Measurements from ENCODE around the gene GALNT10. TPM values are rescaled to one million over a fixed set of nuclear protein-coding genes. Genes with fewer than 3 reads are reported as not detected.

GALNT10 gene
- total and polyA plus RNA-seq, 2 donors (not counting 1 experiment from before 2014, with no cell fraction given) = 18.3 to 35.8 TPM

GRCh38 chr5:154445422-154446194, 255.1 kb downstream of the GALNT10 start, which contains the start of gene SAP30L:
SAP30L (plus strand) TSS chr5:154445997; CDS start chr5:154446605, 608 bp downstream.
- H3K27me3 ChIP-seq (ENCODE audit: control insufficient read depth, insufficient read depth, low read length) = no peaks in the 10 kb centered on the region
- H3K4me1 ChIP-seq (ENCODE audit: control insufficient read depth, extremely low read depth, insufficient read depth, low read length) = peaks cover 2% of the 10 kb centered on the region
- H3K79me2 ChIP-seq (ENCODE audit: control insufficient read depth, insufficient read depth, low read length) = peaks cover 26% of the 10 kb centered on the region
- peak within 1 kb of the TSS; percentile 98 for H2AFZ ChIP-seq (ENCODE audit: low read length)
- peak within 1 kb of the TSS; percentile 68 for H3K9ac ChIP-seq (ENCODE audit: insufficient read depth, low read length)
- no peak for TF ChIP-seq EZH2 (IDR thresholded peaks at IDR 0.05; ENCODE audit: low read length, missing control alignments)
- no peak for TF ChIP-seq CTCF (conservative IDR thresholded peaks at IDR 0.05 in 1 of 2, IDR thresholded peaks at IDR 0.05 in 1 of 2; ENCODE audit: low read depth in 1 of 2, low read length in 2 of 2)
- no peaks in the 10 kb centered on the region for H3K9me3 ChIP-seq (ENCODE audit: control insufficient read depth, insufficient read depth, low read depth, low read length)
- H3K4me2 ChIP-seq (ENCODE audit: extremely low read depth, insufficient read depth, low read length) = peak within 1 kb of the TSS; percentile 88
- peak; percentile 89 to 91 for DNase-seq (ENCODE audit: low read depth in 2 of 2)
- peak within 1 kb of the TSS; percentile 62 for H3K27ac ChIP-seq (ENCODE audit: insufficient read depth, low read length)
- no peaks in the 10 kb centered on the region for H4K20me1 ChIP-seq (ENCODE audit: control insufficient read depth, extremely low read depth, insufficient read depth, low read length)
- H3K36me3 ChIP-seq (ENCODE audit: control insufficient read depth, insufficient read depth, low read length) = no peaks in the 10 kb centered on the region
- peak within 1 kb of the TSS; percentile 75 to 94 (median 90) for H3K4me3 ChIP-seq (replicated peaks in 1 of 4; ENCODE audit: control extremely low read depth in 1 of 4, insufficient read depth in 1 of 4, low read depth in 3 of 4, low read length in 4 of 4)

GRCh38 chr5:154446195-154447088, 255.9 kb downstream of the GALNT10 start:
- Histone ChIP-seq H3K9me3 (ENCODE audit: control insufficient read depth, insufficient read depth, low read depth, low read length) (no peaks in the 10 kb centered on the region), H3K9ac (ENCODE audit: insufficient read depth, low read length) (peak overlapping the region; percentile 62), H4K20me1 (ENCODE audit: control insufficient read depth, extremely low read depth, insufficient read depth, low read length) (no peaks in the 10 kb centered on the region), H3K4me1 (ENCODE audit: control insufficient read depth, extremely low read depth, insufficient read depth, low read length) (peaks cover 2% of the 10 kb centered on the region), H3K27ac (ENCODE audit: insufficient read depth, low read length) (peak overlapping the region; percentile 47), H3K4me2 (ENCODE audit: extremely low read depth, insufficient read depth, low read length) (peak overlapping the region; percentile 88), H3K4me3 (replicated peaks in 1 of 4; ENCODE audit: control extremely low read depth in 1 of 4, insufficient read depth in 1 of 4, low read depth in 3 of 4, low read length in 4 of 4) (peak overlapping the region; percentile 75 to 80 (median 78)), H2AFZ (ENCODE audit: low read length) (peak overlapping the region; percentile 65), H3K36me3 (ENCODE audit: control insufficient read depth, insufficient read depth, low read length) (no peaks in the 10 kb centered on the region), H3K79me2 (ENCODE audit: control insufficient read depth, insufficient read depth, low read length) (peaks cover 26% of the 10 kb centered on the region), H3K27me3 (ENCODE audit: control insufficient read depth, insufficient read depth, low read length) (no peaks in the 10 kb centered on the region)
- peak; percentile 56 to 77 for DNase-seq (ENCODE audit: low read depth in 2 of 2)
- TF ChIP-seq EZH2 (IDR thresholded peaks at IDR 0.05; ENCODE audit: low read length, missing control alignments) = no peak
- no peak for TF ChIP-seq CTCF (conservative IDR thresholded peaks at IDR 0.05 in 1 of 2, IDR thresholded peaks at IDR 0.05 in 1 of 2; ENCODE audit: low read depth in 1 of 2, low read length in 2 of 2)

Data from fibroblast of lung (primary cell).